ENCODE data around the gene WDFY2. TPM values are rescaled to one million over a fixed set of nuclear protein-coding genes. Genes with fewer than 3 reads are reported as not detected.

The WDFY2 gene
- total RNA-seq, 1 donor from 2014 or later = 11.1 TPM

GRCh38 chr13:51600703-51601102 is 16.4 kb downstream of the WDFY2 start:
- no peaks in the 10 kb centered on the region for H3K27me3 ChIP-seq (ENCODE audit: control insufficient read depth, insufficient read depth, low read length)
- TF ChIP-seq CTCF (IDR thresholded peaks at IDR 0.05; ENCODE audit: insufficient read depth, low read length, poor library complexity, severe bottlenecking) = no peak
- no peaks in the 10 kb centered on the region for H3K36me3 ChIP-seq (ENCODE audit: control insufficient read depth, insufficient read depth, low read length)
- DNase-seq (ENCODE audit: low read depth) = no peak
- no peak overlapping the region for H3K4me3 ChIP-seq (ENCODE audit: low read depth, low read length)

- Histone ChIP-seq H3K27me3 (ENCODE audit: control insufficient read depth, insufficient read depth, low read length) (no peaks in the 10 kb centered on the region), H3K36me3 (ENCODE audit: control insufficient read depth, insufficient read depth, low read length) (no peaks in the 10 kb centered on the region), H3K4me3 (ENCODE audit: low read depth, low read length) (no peak overlapping the region)
- TF ChIP-seq CTCF (IDR thresholded peaks at IDR 0.05; ENCODE audit: insufficient read depth, low read length, poor library complexity, severe bottlenecking) = no peak
- DNase-seq (ENCODE audit: low read depth) = no peak
Observed at GRCh38 chr13:51601601-51602565, 17.6 kb downstream of the WDFY2 start.

- DNase-seq (ENCODE audit: low read depth) = no peak
- TF ChIP-seq CTCF (IDR thresholded peaks at IDR 0.05; ENCODE audit: insufficient read depth, low read length, poor library complexity, severe bottlenecking) = no peak
- H3K36me3 ChIP-seq (ENCODE audit: control insufficient read depth, insufficient read depth, low read length) = no peaks in the 10 kb centered on the region
- no peak overlapping the region for H3K4me3 ChIP-seq (ENCODE audit: low read depth, low read length)
- no peaks in the 10 kb centered on the region for H3K27me3 ChIP-seq (ENCODE audit: control insufficient read depth, insufficient read depth, low read length)
Observed at GRCh38 chr13:51603716-51604115, 19.5 kb downstream of the WDFY2 start.

GRCh38 chr13:51605698-51606097 is 21.4 kb downstream of the WDFY2 start:
- no peak for TF ChIP-seq CTCF (IDR thresholded peaks at IDR 0.05; ENCODE audit: insufficient read depth, low read length, poor library complexity, severe bottlenecking)
- no peaks in the 10 kb centered on the region for H3K36me3 ChIP-seq (ENCODE audit: control insufficient read depth, insufficient read depth, low read length)
- DNase-seq (ENCODE audit: low read depth) = no peak
- no peaks in the 10 kb centered on the region for H3K27me3 ChIP-seq (ENCODE audit: control insufficient read depth, insufficient read depth, low read length)
- H3K4me3 ChIP-seq (ENCODE audit: low read depth, low read length) = no peak overlapping the region

- no peak for TF ChIP-seq CTCF (IDR thresholded peaks at IDR 0.05; ENCODE audit: insufficient read depth, low read length, poor library complexity, severe bottlenecking)
- no peak for DNase-seq (ENCODE audit: low read depth)
Observed at GRCh38 chr13:51607165-51607564, 22.9 kb downstream of the WDFY2 start.

More at GRCh38 chr13:51607165-51607564, 22.9 kb downstream of the WDFY2 start:
- Histone ChIP-seq H3K27me3 (ENCODE audit: control insufficient read depth, insufficient read depth, low read length) (no peaks in the 10 kb centered on the region), H3K4me3 (ENCODE audit: low read depth, low read length) (no peak overlapping the region), H3K36me3 (ENCODE audit: control insufficient read depth, insufficient read depth, low read length) (no peaks in the 10 kb centered on the region)
